Pancreas (tissue), 10 donors: ENCODE data around the gene GIPC1. TPM values are rescaled to one million over a fixed set of nuclear protein-coding genes. Genes with fewer than 3 reads are reported as not detected.
"Not testable (repeated sequence)": the region's sequence is repeated elsewhere in the genome, so short reads cannot be mapped to it uniquely, and the experiment has no call there.

Experiments
- ATAC-seq, 4 donors: fragments of 200-7000 bp; cut with Tn5 transposase; one replicate each; pipeline versions ENCODE4 v1.8.0 to v1.9.1; 2020; ENCODE audit warnings: mild to moderate bottlenecking in 4 of 4, moderate library complexity in 4 of 4
- DNase-seq, 6 donors: peaks; one replicate each; pipeline ENCODE4 v3.0.0-alpha.2; 2020
- FAIRE-seq: peaks from 2 replicates; lab custom pipeline; 2012; peaks lifted over from hg19 to GRCh38; lab: Jason Lieb, UNC
- H3K27ac ChIP-seq, 4 donors: fragments of 200-600 bp; sonication (generic); 1 replicate in 3 of 4; 2 replicates in 1 of 4; pipeline versions ENCODE4 v1.5.0 to v1.8.0; 2020
- H3K27me3 ChIP-seq, 4 donors: fragments of 200-600 bp; one replicate each; pipeline ENCODE4 v1.8.0; 2021
- H3K36me3 ChIP-seq, 3 donors: fragments of 200-600 bp; sonication (generic) in 1 of 3; one replicate each; pipeline versions ENCODE4 v1.5.0 to v1.8.0; 2020 to 2021
- H3K4me1 ChIP-seq, 3 donors: fragments of 200-600 bp; one replicate each; pipeline ENCODE4 v1.8.0; 2021
- H3K4me3 ChIP-seq, 4 donors: fragments of 200-600 bp; sonication (generic) in 2 of 4; one replicate each; pipeline versions ENCODE4 v1.5.0 to v1.8.0; 2020 to 2021
- H3K9me3 ChIP-seq, 4 donors: fragments of 200-600 bp; one replicate each; pipeline ENCODE4 v1.8.0; 2021
- CTCF ChIP-seq, 4 donors: fragments of 200-600 bp; sonication (generic) in 3 of 4; IDR thresholded peaks; one replicate each; pipeline versions ENCODE4 v1.5.0 to v1.8.0; 2021; ENCODE audit warnings: antibody characterized with exemption in 4 of 4
- WGBS, 2 donors: extraction: QIAGEN DNeasy Blood & Tissue Kit; methylation state at CpG; one replicate each; pipeline ENCODE4 v1.1.7; 2013; 5-methylcytosine and 5-hydroxymethylcytosine counted together
- intact Hi-C, 3 donors: fragments of 100-400 bp; cut with DNase I; formaldehyde crosslinking; loops; one replicate each; pipeline versions ENCODE4 v1.11.1 to v1.14.2; 2022
- polyA plus RNA-seq, 2 donors: library from polyadenylated mRNA; stranded (reverse); fragments of 200-250 nt; gene quantifications; one replicate each; pipeline ENCODE4 v1.2.3, GENCODE V29; 2013
- total RNA-seq, 6 donors: library from RNA; stranded (reverse); fragmentation: NEBNext Ultra II Directional in 4 of 6; extraction: Animal tissue kit (Norgen Biotek cat#: 25700) in 4 of 6; gene quantifications; one replicate each; pipeline versions ENCODE4 v1.2.1 to v1.2.4, GENCODE V29; 2021 to 2023
- donor health status: healthy with polysubstance abuse.
- donor health status: DM: no; HTN: no; CAD: no; lungs with moderate emphysema.
- donor health status: DM: no; HTN: no; CAD: no.
- donor health status: control.
- donor health status: control.
- donor health status: Bipolar disorder and iron deficiency.
- donor health status: DM: yes; HTN: yes; CAD: no.
- donor health status: DM: no; HTN: no; CAD: no.
- donor health status: DM: no; HTN: no; CAD: no.
- donor health status: DM: yes; HTN: yes; CAD: no.

GIPC1 gene
- total and polyA plus RNA-seq, 8 donors, result 19.0 to 53.1 (median 25.0) TPM

- DNase-seq, result no peak
These were observed 46.9 kb upstream of the GIPC1 start for GRCh38 chr19:14542711-14543328.

GRCh38 chr19:14541979-14542378 is 46.1 kb upstream of the GIPC1 start:
- H3K27me3 ChIP-seq, H3K36me3 ChIP-seq, H3K4me3 ChIP-seq, H3K27ac ChIP-seq, H3K4me1 ChIP-seq, ATAC-seq, DNase-seq, intact Hi-C loops, H3K9me3 ChIP-seq, FAIRE-seq: not testable (repeated sequence)
- WGBS, 2 donors, result 78 to 86% methylated on average over 5 of the region's 5 CpGs

More at GRCh38 chr19:14542711-14543328, 46.9 kb upstream of the GIPC1 start:
- Histone ChIP-seq H3K4me1 (peaks cover 3 to 5% (median 4%) of the 10 kb centered on the region in 3 donors), H3K27ac (no peak overlapping the region), H3K27me3 (no peaks in the 10 kb centered on the region), H3K4me3 (no peak overlapping the region), H3K9me3 (no peaks in the 10 kb centered on the region), H3K36me3 (no peaks in the 10 kb centered on the region)
- FAIRE-seq (no peak), ATAC-seq (no peak)
- 66 to 69% methylated on average over 7 of the region's 7 CpGs for WGBS, 2 donors
- TF ChIP-seq CTCF (IDR thresholded peaks at IDR 0.05), result no peak
- intact Hi-C loops, result no loop called here

- Histone ChIP-seq H3K9me3 (no peaks in the 10 kb centered on the region), H3K27ac (no peak overlapping the region), H3K36me3 (no peaks in the 10 kb centered on the region), H3K27me3 (no peaks in the 10 kb centered on the region), H3K4me3 (no peak overlapping the region), H3K4me1 (peaks cover 7 to 11% (median 9%) of the 10 kb centered on the region in 3 donors)
- no peak for DNase-seq
- no peak for ATAC-seq
- 92 to 93% methylated on average over 19 of the region's 19 CpGs for WGBS, 2 donors
- no peak for FAIRE-seq
- intact Hi-C loops, result no loop called here
- TF ChIP-seq CTCF (IDR thresholded peaks at IDR 0.05), result no peak
These were observed 45.0 kb upstream of the GIPC1 start for GRCh38 chr19:14540741-14541525.

GRCh38 chr19:14536926-14537692 is 41.2 kb upstream of the GIPC1 start:
- no peak for TF ChIP-seq CTCF (IDR thresholded peaks at IDR 0.05)
- peak overlapping the region in 3 of 4 donors; percentile 46 to 62 (median 51) for H3K27ac ChIP-seq
- no peaks in the 10 kb centered on the region for H3K36me3 ChIP-seq
- FAIRE-seq (no peak), ATAC-seq (peak; percentile 90 to 94 (median 90)), DNase-seq (peak; percentile 84 to 90 (median 88))
- no peaks in the 10 kb centered on the region for H3K9me3 ChIP-seq
- H3K4me1 ChIP-seq, result peaks cover 7 to 11% (median 11%) of the 10 kb centered on the region in 3 donors
- no peaks in the 10 kb centered on the region for H3K27me3 ChIP-seq
- intact Hi-C loops, result no loop called here
- peak overlapping the region in 2 of 4 donors; percentile 2 to 28 for H3K4me3 ChIP-seq
- WGBS, 2 donors, result 4 to 7% methylated on average over 17 to 24 of the region's 24 CpGs

- Histone ChIP-seq H3K27me3 (no peaks in the 10 kb centered on the region), H3K36me3 (no peaks in the 10 kb centered on the region), H3K4me1 (peaks cover 15 to 18% (median 16%) of the 10 kb centered on the region in 3 donors), H3K27ac (no peak overlapping the region), H3K9me3 (no peaks in the 10 kb centered on the region), H3K4me3 (no peak overlapping the region)
- intact Hi-C loops, result no loop called here
- WGBS, 2 donors, result 76 to 78% methylated on average over 5 of the region's 5 CpGs
- TF ChIP-seq CTCF (IDR thresholded peaks at IDR 0.05), result no peak
- FAIRE-seq (no peak), ATAC-seq (no peak), DNase-seq (no peak)
These were observed 37.5 kb upstream of the GIPC1 start for GRCh38 chr19:14533450-14533849.
